ENCODE results near the gene ZNF750. TPM values are rescaled to one million over a fixed set of nuclear protein-coding genes. Genes with fewer than 3 reads are reported as not detected.

ZNF750 gene
- total and polyA plus RNA-seq, 10 of the 15 experiments (the other 5 are each of a cell fraction or from before 2014, with no cell fraction given), result 0.06 TPM; not detected in 9

GRCh38 chr17:82831041-82831817 lies 8.6 kb downstream of the ZNF750 start (continued):
- TF ChIP-seq E4F1 (IDR thresholded peaks at IDR 0.05; ENCODE audit: borderline replicate concordance, partially characterized antibody) (no peak), ELK1 (IDR thresholded peaks at IDR 0.05; ENCODE audit: low read depth, low read length) (no peak), PRDM15 (CRISPR knock-in tag; IDR thresholded peaks at IDR 0.05) (no peak), NBN (IDR thresholded peaks at IDR 0.05) (no peak), HCFC1 (IDR thresholded peaks at IDR 0.05; ENCODE audit: low read length) (no peak), RFX5 (IDR thresholded peaks at IDR 0.05; ENCODE audit: low read depth, low read length) (no peak), USF1 (IDR thresholded peaks at IDR 0.05; ENCODE audit: borderline replicate concordance, extremely low read length, insufficient read depth, low read depth, low read length) (no peak), CBFB (IDR thresholded peaks at IDR 0.05; ENCODE audit: low read depth) (no peak), MLLT1 (IDR thresholded peaks at IDR 0.05) (no peak)
